ENCODE data around the gene OR6S1.
A peak's percentile ranks its signal among the peaks of the same experiment; 100 is the strongest.

OR6S1 gene, protein sequence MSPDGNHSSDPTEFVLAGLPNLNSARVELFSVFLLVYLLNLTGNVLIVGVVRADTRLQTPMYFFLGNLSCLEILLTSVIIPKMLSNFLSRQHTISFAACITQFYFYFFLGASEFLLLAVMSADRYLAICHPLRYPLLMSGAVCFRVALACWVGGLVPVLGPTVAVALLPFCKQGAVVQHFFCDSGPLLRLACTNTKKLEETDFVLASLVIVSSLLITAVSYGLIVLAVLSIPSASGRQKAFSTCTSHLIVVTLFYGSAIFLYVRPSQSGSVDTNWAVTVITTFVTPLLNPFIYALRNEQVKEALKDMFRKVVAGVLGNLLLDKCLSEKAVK

DNA sequence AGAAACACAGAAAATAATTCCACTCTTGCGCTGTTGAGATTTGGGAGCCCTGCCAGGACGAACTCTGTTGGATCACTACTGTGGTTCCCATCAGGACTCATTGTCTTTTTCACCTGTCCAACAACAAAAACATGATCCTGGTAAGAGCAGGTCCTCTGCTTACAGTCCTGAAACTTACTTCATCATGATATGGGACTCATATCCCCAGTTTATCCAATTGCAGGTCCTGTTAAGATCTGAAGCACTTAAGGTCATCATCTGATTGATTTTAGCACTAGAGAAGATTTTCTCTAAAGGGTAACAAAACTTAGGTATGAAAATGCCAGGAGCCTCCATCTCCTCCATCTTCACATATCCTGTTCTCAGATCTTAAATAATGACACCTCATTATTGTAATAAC is at the start of gene OR6S1:
Gene OR6S1, minus strand, starts transcription at position 101 of the 400 bp plus-strand sequence. Its CDS starts 0 bp downstream, at position 101.
- H3K4me1 ChIP-seq (ENCODE audit: control insufficient read depth, insufficient read depth, low read length): no peaks in the 10 kb centered on the region
- H3K9ac ChIP-seq (ENCODE audit: low read length in 2 of 2): no peak within 1 kb of the TSS
- H3K36me3 ChIP-seq (ENCODE audit: control insufficient read depth in 2 of 2, insufficient read depth in 2 of 2, low read length in 2 of 2): no peaks in the 10 kb centered on the region
- H3K27me3 ChIP-seq (ENCODE audit: control insufficient read depth in 1 of 2, insufficient read depth in 2 of 2, low read length in 2 of 2): peaks cover 6 to 8% of the 10 kb centered on the region in 2 donors
- no peak within 1 kb of the TSS for H3K27ac ChIP-seq (ENCODE audit: low read length)
- no peaks in the 10 kb centered on the region for H3K9me3 ChIP-seq (ENCODE audit: control insufficient read depth in 2 of 2, low read length in 2 of 2)
- no peak within 1 kb of the TSS for H3K4me3 ChIP-seq (ENCODE audit: low read length in 2 of 2)

DNA sequence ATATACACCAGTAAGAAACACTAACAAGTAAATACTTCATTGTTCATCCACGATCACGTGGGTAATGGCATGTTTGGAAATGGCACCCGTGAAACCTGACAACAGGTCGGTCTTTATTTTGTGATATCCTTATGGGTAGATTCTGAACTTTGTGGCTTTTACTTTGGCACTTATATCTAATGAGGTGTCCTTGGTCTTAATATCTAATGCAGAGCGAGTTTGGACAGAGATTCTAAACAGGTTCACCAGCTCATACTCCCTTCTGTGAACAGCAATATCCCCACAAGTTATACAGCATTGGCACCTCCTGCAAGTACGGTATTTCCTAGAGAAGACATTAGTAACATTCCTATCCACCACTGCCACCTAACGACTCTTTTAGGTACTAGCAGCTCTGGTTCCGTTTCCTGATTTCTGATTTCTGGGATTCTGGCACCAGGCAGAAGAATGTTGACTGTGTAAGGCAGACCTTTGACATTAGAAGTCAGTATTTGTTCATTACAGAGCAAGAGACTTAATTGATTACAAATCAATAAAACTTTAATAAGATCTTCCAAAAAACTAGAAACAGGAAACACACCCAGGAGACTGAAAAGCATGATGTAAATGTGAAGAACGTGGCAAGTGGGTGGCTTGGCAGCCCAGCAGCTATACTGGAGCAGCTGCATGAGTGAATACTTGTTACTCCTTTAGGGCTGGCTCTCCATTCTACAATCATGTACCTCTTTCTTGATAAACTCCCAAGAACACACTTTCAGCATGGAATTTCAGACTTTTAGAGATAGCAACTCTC is 49.6 kb upstream of the OR6S1 start:
- no peak overlapping the region for H3K27ac ChIP-seq (ENCODE audit: low read length)
- no peak overlapping the region for H3K4me3 ChIP-seq (ENCODE audit: low read length in 2 of 2)
- H3K27me3 ChIP-seq (ENCODE audit: control insufficient read depth in 1 of 2, insufficient read depth in 2 of 2, low read length in 2 of 2): no peaks in the 10 kb centered on the region
- H3K36me3 ChIP-seq (ENCODE audit: control insufficient read depth in 2 of 2, insufficient read depth in 2 of 2, low read length in 2 of 2): peaks cover 0 to 6% of the 10 kb centered on the region in 2 donors
- H3K9ac ChIP-seq (ENCODE audit: low read length in 2 of 2): no peak overlapping the region
- H3K4me1 ChIP-seq (ENCODE audit: control insufficient read depth, insufficient read depth, low read length): peaks cover 4% of the 10 kb centered on the region
- H3K9me3 ChIP-seq (ENCODE audit: control insufficient read depth in 2 of 2, low read length in 2 of 2): no peaks in the 10 kb centered on the region

DNA sequence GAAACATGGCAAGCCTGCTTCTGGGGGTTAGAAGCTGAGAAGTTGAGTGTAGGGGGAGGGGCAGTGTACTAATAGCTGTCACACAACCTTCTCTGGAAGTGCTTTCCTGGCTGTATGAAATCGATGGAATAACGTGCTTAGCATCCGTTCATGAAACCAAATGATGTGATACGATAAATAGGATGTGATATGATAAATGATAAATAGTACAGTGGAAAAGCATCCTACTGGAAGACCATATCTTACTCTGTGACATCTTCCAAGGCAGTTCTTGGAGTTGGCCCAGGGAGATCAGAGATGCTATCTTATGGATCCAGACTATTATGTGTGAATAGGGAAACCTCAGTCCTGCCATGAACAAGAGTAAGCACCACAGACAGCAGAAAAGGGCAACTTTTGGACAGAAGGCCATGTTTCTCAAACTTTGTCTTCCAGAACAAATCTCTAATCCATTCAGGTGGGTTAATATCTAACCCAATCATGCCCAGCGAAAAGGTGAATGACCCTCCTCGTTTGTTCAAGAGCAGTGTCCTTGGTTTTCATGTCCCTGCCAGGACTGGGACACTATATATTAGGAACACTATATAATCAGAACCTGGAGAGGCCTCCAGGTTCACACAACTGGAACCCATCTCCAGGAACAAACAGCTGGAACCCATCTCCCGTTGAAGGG is 46.8 kb upstream of the OR6S1 start, which contains the start of gene ANG:
Gene ANG, plus strand, starts transcription at position 598 of the 673 bp plus-strand sequence. CDS start 4,801 bp downstream, outside the sequence.
- no peaks in the 10 kb centered on the region for H3K9me3 ChIP-seq (ENCODE audit: control insufficient read depth in 2 of 2, low read length in 2 of 2)
- H3K27me3 ChIP-seq (ENCODE audit: control insufficient read depth in 1 of 2, insufficient read depth in 2 of 2, low read length in 2 of 2): no peaks in the 10 kb centered on the region
- no peak within 1 kb of the TSS for H3K9ac ChIP-seq (ENCODE audit: low read length in 2 of 2)
- no peaks in the 10 kb centered on the region for H3K36me3 ChIP-seq (ENCODE audit: control insufficient read depth in 2 of 2, insufficient read depth in 2 of 2, low read length in 2 of 2)
- peaks cover 18% of the 10 kb centered on the region for H3K4me1 ChIP-seq (ENCODE audit: control insufficient read depth, insufficient read depth, low read length)
- no peak within 1 kb of the TSS for H3K4me3 ChIP-seq (ENCODE audit: low read length in 2 of 2)
- no peak within 1 kb of the TSS for H3K27ac ChIP-seq (ENCODE audit: low read length)

DNA sequence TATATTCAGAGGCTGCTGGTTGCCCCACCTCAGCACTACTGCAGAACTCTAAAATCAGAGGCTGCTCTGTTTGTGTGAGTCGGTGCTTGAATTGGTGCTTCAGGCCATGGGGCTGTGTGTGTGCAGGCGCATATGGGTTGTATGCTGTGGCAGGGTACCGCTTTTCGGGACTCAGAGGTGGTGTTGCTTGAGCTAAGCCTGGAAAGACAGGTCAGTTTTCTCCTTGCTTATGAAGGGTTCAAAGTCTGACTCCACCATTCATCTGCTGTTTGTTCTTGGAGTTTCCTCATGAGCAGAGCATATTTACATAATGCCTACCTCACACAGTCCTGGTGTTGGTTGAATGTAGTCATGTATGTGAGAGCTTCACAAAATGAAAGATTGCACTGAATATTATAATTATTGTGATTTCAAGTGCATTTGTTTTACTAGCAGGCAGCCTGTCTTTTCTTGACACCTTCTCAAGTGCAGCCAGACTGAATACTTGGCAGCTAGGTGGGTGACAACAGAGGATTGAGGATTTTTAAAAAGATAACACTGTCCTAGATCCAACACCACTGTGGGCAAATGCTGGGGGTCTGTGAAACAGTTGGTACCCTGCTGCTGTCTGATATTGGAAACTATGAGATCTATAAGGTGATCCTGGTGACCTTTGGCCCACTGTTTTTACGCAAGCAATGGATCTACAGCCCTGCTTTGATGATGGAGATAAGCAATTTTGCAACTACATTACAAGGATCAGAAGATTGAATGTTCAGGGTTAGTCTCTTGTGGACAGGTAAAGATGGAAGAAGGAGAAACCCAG is 46.1 kb upstream of the OR6S1 start:
- Histone ChIP-seq H3K4me3 (ENCODE audit: low read length in 2 of 2) (peak overlapping the region in 1 of 2 donors; percentile 29), H3K36me3 (ENCODE audit: control insufficient read depth in 2 of 2, insufficient read depth in 2 of 2, low read length in 2 of 2) (no peaks in the 10 kb centered on the region), H3K9ac (ENCODE audit: low read length in 2 of 2) (no peak overlapping the region), H3K27me3 (ENCODE audit: control insufficient read depth in 1 of 2, insufficient read depth in 2 of 2, low read length in 2 of 2) (no peaks in the 10 kb centered on the region), H3K9me3 (ENCODE audit: control insufficient read depth in 2 of 2, low read length in 2 of 2) (no peaks in the 10 kb centered on the region), H3K4me1 (ENCODE audit: control insufficient read depth, insufficient read depth, low read length) (peaks cover 20% of the 10 kb centered on the region), H3K27ac (ENCODE audit: low read length) (no peak overlapping the region)

DNA sequence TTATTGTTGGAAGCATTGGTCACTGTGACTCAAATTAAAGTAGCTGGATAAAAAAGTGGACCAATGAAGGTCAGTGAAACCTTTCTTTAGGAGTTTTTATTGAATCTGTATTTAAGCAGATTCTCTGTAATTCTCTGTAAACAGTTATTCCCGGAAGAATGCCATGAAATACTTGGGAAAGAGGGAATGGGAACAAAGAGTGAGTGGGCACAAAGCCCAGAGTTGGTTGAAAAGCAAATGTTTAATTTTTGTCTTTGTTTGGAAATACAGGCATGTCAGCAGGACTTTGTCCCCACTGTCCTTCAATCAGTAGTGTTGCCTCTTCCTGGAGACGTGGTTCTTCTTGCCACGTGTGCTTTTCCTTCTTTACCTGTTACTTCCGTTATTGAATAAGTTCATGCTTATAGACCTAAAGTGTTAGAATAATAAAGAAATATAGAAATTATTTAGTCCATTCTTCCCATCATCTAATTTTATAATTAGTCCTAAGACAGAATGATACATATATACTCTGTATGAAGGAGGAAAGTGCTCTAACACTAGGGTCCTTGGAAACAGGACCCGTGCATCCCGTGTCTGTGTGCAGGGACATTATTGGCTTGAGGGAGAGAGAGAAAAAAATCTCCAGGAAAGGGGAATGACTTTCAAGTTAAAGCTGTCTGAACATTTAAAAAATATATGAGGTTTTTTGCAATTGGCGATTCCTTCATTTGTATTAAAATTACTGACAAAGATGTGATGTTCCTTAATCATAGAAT is 45.1 kb upstream of the OR6S1 start:
- no peaks in the 10 kb centered on the region for H3K9me3 ChIP-seq (ENCODE audit: control insufficient read depth in 2 of 2, low read length in 2 of 2)
- H3K27ac ChIP-seq (ENCODE audit: low read length): no peak overlapping the region
- H3K4me1 ChIP-seq (ENCODE audit: control insufficient read depth, insufficient read depth, low read length): peaks cover 25% of the 10 kb centered on the region
- no peak overlapping the region for H3K9ac ChIP-seq (ENCODE audit: low read length in 2 of 2)
- peak overlapping the region in 1 of 2 donors; percentile 49 for H3K4me3 ChIP-seq (ENCODE audit: low read length in 2 of 2)
- no peaks in the 10 kb centered on the region for H3K36me3 ChIP-seq (ENCODE audit: control insufficient read depth in 2 of 2, insufficient read depth in 2 of 2, low read length in 2 of 2)
- no peaks in the 10 kb centered on the region for H3K27me3 ChIP-seq (ENCODE audit: control insufficient read depth in 1 of 2, insufficient read depth in 2 of 2, low read length in 2 of 2)

DNA sequence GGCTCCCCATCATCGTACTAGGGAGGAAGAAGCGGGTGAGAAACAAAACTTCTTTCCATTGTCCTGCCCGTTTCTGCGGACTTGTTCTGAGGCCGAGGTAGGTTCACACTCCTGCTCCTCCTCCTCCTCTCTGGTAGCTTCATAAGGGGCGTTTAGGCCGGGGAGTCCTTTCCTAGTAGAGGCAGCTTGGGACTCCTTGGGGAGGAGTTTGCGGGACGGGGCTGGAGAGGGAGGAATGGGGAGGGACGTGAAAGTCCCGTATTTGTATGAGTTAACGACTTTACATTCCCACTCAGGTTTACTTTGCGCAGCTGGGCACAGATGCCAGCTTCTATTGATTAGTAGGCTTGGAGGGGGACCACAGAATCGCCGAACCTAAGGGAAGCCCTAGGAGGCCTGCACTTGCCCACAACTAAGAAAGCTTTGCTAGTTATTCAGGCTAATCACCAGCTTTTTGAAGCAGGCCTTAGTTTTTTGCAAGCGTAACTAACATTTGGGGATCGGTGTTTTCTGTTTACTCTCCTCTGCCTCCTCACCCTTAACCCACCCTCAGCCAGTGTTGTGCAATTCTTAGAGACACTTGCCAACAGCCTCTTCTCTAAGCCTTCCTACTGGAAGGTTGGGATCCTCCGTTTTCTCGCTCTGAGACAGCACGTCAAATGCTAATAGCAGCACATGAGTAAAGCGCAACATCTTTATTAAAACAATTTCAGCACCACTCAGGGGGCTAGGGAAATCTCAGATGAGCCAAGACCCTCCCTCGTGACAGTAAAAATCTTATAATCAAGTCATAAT is 43.4 kb upstream of the OR6S1 start:
- Histone ChIP-seq H3K9ac (ENCODE audit: low read length in 2 of 2) (peak overlapping the region; percentile 99 to 100), H3K36me3 (ENCODE audit: control insufficient read depth in 2 of 2, insufficient read depth in 2 of 2, low read length in 2 of 2) (no peaks in the 10 kb centered on the region), H3K4me1 (ENCODE audit: control insufficient read depth, insufficient read depth, low read length) (peaks cover 40% of the 10 kb centered on the region), H3K9me3 (ENCODE audit: control insufficient read depth in 2 of 2, low read length in 2 of 2) (no peaks in the 10 kb centered on the region), H3K27ac (ENCODE audit: low read length) (peak overlapping the region; percentile 100), H3K27me3 (ENCODE audit: control insufficient read depth in 1 of 2, insufficient read depth in 2 of 2, low read length in 2 of 2) (no peaks in the 10 kb centered on the region), H3K4me3 (ENCODE audit: low read length in 2 of 2) (peak overlapping the region; percentile 92 to 98)

DNA sequence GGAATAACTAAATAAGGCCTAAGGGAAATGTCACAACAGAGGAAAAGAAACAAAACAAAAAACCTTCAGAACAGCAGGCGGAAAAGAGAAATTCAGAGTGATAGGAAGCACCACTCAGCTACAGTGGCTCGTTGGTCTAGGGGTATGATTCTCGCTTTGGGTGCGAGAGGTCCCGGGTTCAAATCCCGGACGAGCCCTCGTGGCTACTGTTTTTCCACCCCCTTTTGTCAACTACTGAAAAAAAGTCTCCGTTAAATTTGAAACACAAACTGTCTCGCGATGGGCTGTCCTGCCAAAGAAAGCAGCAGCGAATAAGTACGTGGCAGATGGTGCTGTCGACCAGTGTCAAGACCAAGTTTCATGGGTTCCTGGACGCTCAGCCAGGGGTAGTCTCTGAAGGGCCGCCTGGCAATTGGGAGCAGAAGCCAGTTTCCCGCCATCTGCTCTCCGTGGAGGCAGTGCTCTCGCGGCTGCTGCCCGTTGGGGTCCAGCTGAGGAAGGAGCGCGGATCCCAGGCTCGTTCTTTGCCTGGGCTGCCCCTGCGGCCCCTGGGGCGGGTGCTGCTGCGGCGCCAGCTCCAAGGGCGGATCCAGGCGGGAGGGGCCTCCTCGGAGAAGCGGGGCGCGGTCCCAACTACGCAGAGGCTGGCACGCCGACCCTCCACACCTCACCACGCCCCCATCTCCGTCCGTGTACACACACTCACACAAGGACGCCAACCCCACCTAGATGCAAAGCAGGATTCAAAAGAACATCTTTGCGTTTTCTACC is 42.6 kb upstream of the OR6S1 start, which contains the start of gene RNASE4:
Gene RNASE4, plus strand, starts transcription at position 670 of the 771 bp plus-strand sequence. CDS start 14,812 bp downstream, outside the sequence.
- peak within 1 kb of the TSS; percentile 100 for H3K27ac ChIP-seq (ENCODE audit: low read length)
- H3K36me3 ChIP-seq (ENCODE audit: control insufficient read depth in 2 of 2, insufficient read depth in 2 of 2, low read length in 2 of 2): no peaks in the 10 kb centered on the region
- peaks cover 40% of the 10 kb centered on the region for H3K4me1 ChIP-seq (ENCODE audit: control insufficient read depth, insufficient read depth, low read length)
- peak within 1 kb of the TSS; percentile 99 to 100 for H3K9ac ChIP-seq (ENCODE audit: low read length in 2 of 2)
- peak within 1 kb of the TSS; percentile 92 to 98 for H3K4me3 ChIP-seq (ENCODE audit: low read length in 2 of 2)
- H3K27me3 ChIP-seq (ENCODE audit: control insufficient read depth in 1 of 2, insufficient read depth in 2 of 2, low read length in 2 of 2): no peaks in the 10 kb centered on the region
- H3K9me3 ChIP-seq (ENCODE audit: control insufficient read depth in 2 of 2, low read length in 2 of 2): no peaks in the 10 kb centered on the region

DNA sequence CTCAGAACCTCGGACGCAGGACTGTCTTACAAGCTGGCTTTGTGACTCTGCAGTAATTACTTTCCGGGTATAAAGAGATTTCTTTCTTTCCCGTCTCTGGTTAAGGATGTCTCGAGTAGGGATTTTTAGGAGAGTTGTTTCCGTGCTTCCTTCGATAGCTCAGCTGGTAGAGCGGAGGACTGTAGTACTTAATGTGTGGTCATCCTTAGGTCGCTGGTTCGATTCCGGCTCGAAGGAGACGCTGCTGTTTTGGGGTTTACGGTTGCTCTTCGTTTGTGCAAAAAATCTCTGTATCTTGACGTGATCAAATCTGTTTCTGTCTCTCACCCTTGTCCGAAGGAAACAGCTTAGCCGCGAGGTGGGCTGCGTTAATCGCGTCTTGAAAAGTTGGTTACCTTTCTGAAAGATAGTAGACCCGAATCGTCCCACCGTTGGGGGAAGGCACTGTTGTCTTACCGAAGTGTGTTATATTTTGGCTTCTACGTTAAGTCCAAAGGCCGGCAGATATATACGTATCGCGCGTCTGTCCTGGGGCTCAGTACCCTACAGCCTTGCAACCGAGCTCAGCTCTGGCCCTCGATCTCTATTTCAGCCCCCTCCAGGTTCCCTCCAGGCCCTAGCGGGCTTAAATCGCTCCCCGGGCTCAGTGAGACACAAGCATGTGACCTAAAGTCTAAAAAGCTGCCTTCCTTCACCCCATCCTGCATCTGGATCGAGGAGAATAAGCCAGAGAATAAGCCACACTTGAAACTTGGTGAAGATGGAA is 41.8 kb upstream of the OR6S1 start:
- Histone ChIP-seq H3K27ac (ENCODE audit: low read length) (peak overlapping the region; percentile 100), H3K9ac (ENCODE audit: low read length in 2 of 2) (peak overlapping the region; percentile 99 to 100), H3K4me1 (ENCODE audit: control insufficient read depth, insufficient read depth, low read length) (peaks cover 40% of the 10 kb centered on the region), H3K27me3 (ENCODE audit: control insufficient read depth in 1 of 2, insufficient read depth in 2 of 2, low read length in 2 of 2) (no peaks in the 10 kb centered on the region), H3K36me3 (ENCODE audit: control insufficient read depth in 2 of 2, insufficient read depth in 2 of 2, low read length in 2 of 2) (no peaks in the 10 kb centered on the region), H3K9me3 (ENCODE audit: control insufficient read depth in 2 of 2, low read length in 2 of 2) (no peaks in the 10 kb centered on the region), H3K4me3 (ENCODE audit: low read length in 2 of 2) (peak overlapping the region; percentile 92 to 98)
